ENCODE measurements around the gene HTT-AS. TPM values are rescaled to one million over a fixed set of nuclear protein-coding genes. Genes with fewer than 3 reads are reported as not detected.

Gene HTT-AS
- total RNA-seq, 2 experiments from 2014 or later, result not detected

DNA sequence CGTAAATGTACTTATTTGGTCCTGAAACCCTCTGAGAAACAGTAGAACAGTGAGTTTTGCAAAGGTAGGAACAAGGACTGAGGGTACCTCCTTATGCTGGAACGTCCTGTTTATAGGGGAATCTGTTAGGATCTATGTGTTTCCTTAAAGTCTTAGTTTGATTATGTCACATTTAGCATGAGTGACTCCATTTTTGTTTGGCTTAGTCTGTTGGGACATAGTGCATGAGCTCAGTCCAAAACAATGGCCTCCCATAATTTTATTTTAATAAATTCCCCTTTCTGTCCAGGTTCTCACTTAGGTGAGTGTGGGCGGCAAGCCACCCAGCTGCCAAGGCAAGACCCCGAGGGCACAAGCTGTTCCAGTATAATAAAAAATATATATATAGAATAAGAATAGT is 27.7 kb downstream of the HTT-AS start:
- no peak overlapping the region for H3K27ac Mint-ChIP-seq
- ATAC-seq (no peak), DNase-seq (no peak)
- H3K9me3 Mint-ChIP-seq, result peaks cover 7% of the 10 kb centered on the region
- TF ChIP-seq CTCF (IDR thresholded peaks at IDR 0.05), result no peak
- intact Hi-C loops (cut with micrococcal nuclease), result no loop called here
- peaks cover 41% of the 10 kb centered on the region for H3K4me1 Mint-ChIP-seq (ENCODE audit: low read depth)
- H3K4me3 Mint-ChIP-seq, result no peak overlapping the region
- H3K27me3 Mint-ChIP-seq, result peaks cover 1% of the 10 kb centered on the region
- ChIA-PET POLR2A (no interaction called here), CTCF (interaction anchor here (0.6 to 1.7 kb wide), 7 partner anchors 8 to 123 kb away, joined by 3 to 5 read pairs (median 4); no protein-coding TSS in a partner anchor)
- peaks cover 5% of the 10 kb centered on the region for H3K36me3 Mint-ChIP-seq (ENCODE audit: low read depth)

DNA sequence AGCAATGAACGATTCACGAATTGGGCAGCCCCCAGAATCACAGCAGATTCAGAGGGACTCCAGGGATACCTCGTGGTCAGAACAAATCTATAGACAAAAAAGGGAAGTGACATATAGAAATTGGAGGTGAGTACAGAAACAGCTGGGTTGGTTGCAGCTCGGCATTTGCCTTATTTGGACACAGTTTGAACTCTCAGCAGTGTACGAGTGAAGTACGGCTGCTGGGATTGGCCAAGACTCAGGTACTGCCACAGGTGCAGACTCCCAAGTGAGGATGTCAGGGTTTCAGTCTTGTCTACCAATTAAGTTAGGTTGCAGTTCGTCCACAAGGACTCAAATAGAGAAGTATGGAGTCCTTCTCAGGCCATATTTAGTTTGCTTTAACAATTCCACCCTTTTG is 28.2 kb downstream of the HTT-AS start:
- H3K4me1 Mint-ChIP-seq (ENCODE audit: low read depth), result peaks cover 43% of the 10 kb centered on the region
- POLR2A ChIA-PET, result no interaction called here

GRCh38 chr4:3044870-3045819 is 29.2 kb downstream of the HTT-AS start:
- peaks cover 47% of the 10 kb centered on the region for H3K4me1 Mint-ChIP-seq (ENCODE audit: low read depth)
- H3K27me3 Mint-ChIP-seq, result peaks cover 1% of the 10 kb centered on the region
- peaks cover 7% of the 10 kb centered on the region for H3K9me3 Mint-ChIP-seq
- intact Hi-C loops (cut with micrococcal nuclease), result no loop called here
- ChIA-PET POLR2A (interaction anchor here (0.7 to 0.8 kb wide), 2 partner anchors 19 to 81 kb away, joined by 3 read pairs; partner anchors contain the start of gene GRK4), CTCF (interaction anchor here (1.4 to 1.7 kb wide), 2 partner anchors 31 to 80 kb away, joined by 3 to 4 read pairs; no protein-coding TSS in a partner anchor)
- H3K4me3 Mint-ChIP-seq, result no peak overlapping the region
- H3K27ac Mint-ChIP-seq, result peak overlapping the region; percentile 75
- DNase-seq (peak; percentile 83), ATAC-seq (peak; percentile 37)
- H3K36me3 Mint-ChIP-seq (ENCODE audit: low read depth), result peaks cover 5% of the 10 kb centered on the region
- TF ChIP-seq CTCF (IDR thresholded peaks at IDR 0.05), result no peak

More for the DNA sequence above, 28.2 kb downstream of the HTT-AS start:
- Mint-ChIP-seq H3K36me3 (ENCODE audit: low read depth) (peaks cover 5% of the 10 kb centered on the region), H3K9me3 (peaks cover 7% of the 10 kb centered on the region), H3K27me3 (peaks cover 1% of the 10 kb centered on the region), H3K4me3 (no peak overlapping the region), H3K27ac (no peak overlapping the region)
- intact Hi-C loops (cut with micrococcal nuclease), result no loop called here
- no peak for DNase-seq
- no peak for TF ChIP-seq CTCF (IDR thresholded peaks at IDR 0.05)
- CTCF ChIA-PET, result interaction anchor here (0.8 to 1.7 kb wide), 5 partner anchors 8 to 68 kb away, joined by 3 to 5 read pairs (median 4); no protein-coding TSS in a partner anchor
- no peak for ATAC-seq

DNA sequence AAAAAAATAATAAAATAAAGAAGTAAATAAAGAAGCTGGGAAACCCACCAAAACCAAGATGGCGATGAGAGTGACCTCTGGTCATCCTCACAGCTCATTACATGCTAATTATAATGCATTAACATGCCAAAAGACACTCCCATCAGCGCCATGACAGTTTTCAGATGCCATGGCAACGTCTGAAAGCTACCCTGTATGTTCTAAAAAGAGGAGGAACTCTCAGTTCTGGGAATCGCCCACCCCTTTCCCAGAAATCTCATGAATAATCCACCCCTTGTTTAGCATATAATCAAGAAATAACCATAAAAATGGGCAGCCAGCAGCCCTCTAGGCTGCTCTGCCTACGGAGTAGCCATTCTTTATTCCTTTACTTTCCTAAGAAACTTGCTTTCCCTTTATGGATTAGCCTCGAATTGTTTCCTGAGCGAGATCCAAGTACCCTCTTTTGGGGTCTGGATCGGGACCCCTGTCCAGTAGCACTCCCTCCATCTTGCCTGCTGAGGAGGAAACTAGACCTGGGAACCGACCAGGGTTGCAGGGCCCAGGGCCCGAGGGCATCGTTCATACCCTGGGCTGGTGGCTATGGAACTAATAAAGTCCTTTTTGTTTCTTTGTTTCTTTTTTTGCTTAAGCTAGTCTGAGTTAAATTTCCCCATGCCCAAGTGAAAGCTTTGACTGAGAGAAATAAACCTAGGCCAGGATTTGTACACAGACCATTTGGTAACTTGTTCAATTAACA is 30.9 kb downstream of the HTT-AS start:
- intact Hi-C loops (cut with micrococcal nuclease), result no loop called here
- ATAC-seq, result no peak
- ChIA-PET CTCF (interaction anchor here (1.2 kb wide), 1 partner anchor 11 kb away, joined by 3 read pairs; no protein-coding TSS in a partner anchor), POLR2A (no interaction called here)
- TF ChIP-seq CTCF (IDR thresholded peaks at IDR 0.05), result no peak
- peak; percentile 49 for DNase-seq
- Mint-ChIP-seq H3K36me3 (ENCODE audit: low read depth) (peaks cover 5% of the 10 kb centered on the region), H3K27ac (no peak overlapping the region), H3K27me3 (peaks cover under 1% of the 10 kb centered on the region), H3K4me3 (no peak overlapping the region), H3K9me3 (peaks cover 7% of the 10 kb centered on the region), H3K4me1 (ENCODE audit: low read depth) (peaks cover 50% of the 10 kb centered on the region)
